ENCODE results near the gene CDC6.

Gene CDC6

DNA sequence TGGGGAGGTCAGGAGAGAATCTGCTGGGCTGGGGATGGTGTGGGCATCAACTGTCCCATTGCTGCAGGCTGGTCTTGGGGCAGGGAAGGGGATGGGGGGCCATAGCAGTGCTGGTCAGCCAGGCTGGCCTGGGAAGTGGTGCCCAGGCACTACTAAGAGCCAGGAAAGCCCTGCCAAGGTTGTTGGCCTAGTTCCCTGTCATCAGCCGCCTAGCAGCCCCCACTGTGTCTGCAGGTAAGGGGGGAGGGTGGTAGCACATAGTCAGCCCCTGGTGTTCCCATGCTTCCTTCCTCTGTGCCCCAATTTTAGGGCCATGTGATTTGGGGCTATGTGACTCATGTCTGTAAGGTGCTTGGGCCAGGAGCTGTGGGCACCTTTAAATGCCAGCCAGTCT, 59.1 kb downstream of the CDC6 start (continued):
- TF ChIP-seq ZSCAN16 (tag by site-specific recombination; IDR thresholded peaks at IDR 0.05) (no peak), ZNF426 (tag by site-specific recombination; IDR thresholded peaks at IDR 0.05) (no peak), ZSCAN5A (tag by site-specific recombination; IDR thresholded peaks at IDR 0.05) (no peak), ZNF155 (tag by site-specific recombination; IDR thresholded peaks at IDR 0.05) (no peak), ZNF248 (tag by site-specific recombination; IDR thresholded peaks at IDR 0.05) (no peak)
- TF ChIP-seq, protein P1, sequence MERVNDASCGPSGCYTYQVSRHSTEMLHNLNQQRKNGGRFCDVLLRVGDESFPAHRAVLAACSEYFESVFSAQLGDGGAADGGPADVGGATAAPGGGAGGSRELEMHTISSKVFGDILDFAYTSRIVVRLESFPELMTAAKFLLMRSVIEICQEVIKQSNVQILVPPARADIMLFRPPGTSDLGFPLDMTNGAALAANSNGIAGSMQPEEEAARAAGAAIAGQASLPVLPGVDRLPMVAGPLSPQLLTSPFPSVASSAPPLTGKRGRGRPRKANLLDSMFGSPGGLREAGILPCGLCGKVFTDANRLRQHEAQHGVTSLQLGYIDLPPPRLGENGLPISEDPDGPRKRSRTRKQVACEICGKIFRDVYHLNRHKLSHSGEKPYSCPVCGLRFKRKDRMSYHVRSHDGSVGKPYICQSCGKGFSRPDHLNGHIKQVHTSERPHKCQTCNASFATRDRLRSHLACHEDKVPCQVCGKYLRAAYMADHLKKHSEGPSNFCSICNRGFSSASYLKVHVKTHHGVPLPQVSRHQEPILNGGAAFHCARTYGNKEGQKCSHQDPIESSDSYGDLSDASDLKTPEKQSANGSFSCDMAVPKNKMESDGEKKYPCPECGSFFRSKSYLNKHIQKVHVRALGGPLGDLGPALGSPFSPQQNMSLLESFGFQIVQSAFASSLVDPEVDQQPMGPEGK (tag by site-specific recombination; IDR thresholded peaks at IDR 0.05), result no peak

DNA sequence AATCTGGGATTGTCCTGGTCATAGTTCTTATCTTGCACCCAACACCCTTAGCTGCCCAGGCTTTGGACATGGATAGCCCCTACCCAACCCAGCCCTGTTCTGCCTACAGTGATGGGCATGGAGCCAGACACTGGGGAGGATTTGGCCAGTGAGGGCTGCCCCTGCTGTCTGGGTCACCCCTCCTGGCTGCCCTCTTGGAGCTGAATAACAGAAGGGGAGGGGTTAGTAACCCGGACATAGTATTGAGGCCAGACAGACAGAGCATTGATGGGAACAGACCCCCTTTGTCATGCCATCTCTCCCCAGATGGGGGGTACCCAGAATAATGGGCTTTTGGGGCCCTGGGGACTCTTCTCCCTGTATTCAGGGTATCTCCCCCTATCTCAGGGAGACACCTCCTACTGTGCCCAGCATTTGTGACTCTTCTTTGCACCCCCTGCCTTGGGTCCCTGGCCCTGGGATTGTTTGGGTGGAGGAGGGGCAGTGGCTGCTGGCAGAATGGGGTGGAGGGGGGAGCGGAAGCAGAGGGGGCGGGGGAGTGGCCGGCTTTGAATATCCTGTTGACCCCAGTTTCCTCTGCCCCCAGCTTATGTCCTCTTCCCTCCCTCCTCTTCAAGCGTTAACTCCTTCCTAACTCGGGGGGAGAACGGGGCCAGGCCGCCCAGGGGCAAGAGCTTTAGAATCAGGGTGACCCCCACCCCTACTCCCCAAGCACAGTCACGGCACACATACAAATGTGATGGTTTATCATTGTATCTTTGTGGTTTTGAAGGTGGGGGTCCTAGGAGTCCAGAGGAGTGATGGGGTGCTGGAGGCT, 59.8 kb downstream of the CDC6 start:
- peaks cover 19% of the 10 kb centered on the region for H3K4me1 ChIP-seq (ENCODE audit: control insufficient read depth, insufficient read depth, low read length)
- TF ChIP-seq, protein P2, sequence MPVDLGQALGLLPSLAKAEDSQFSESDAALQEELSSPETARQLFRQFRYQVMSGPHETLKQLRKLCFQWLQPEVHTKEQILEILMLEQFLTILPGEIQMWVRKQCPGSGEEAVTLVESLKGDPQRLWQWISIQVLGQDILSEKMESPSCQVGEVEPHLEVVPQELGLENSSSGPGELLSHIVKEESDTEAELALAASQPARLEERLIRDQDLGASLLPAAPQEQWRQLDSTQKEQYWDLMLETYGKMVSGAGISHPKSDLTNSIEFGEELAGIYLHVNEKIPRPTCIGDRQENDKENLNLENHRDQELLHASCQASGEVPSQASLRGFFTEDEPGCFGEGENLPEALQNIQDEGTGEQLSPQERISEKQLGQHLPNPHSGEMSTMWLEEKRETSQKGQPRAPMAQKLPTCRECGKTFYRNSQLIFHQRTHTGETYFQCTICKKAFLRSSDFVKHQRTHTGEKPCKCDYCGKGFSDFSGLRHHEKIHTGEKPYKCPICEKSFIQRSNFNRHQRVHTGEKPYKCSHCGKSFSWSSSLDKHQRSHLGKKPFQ (tag by site-specific recombination; IDR thresholded peaks at IDR 0.05), result no peak
- TF ChIP-seq KLF10 (tag by site-specific recombination; IDR thresholded peaks at IDR 0.05), result no peak
- no peak for TF ChIP-seq ZNF626 (tag by site-specific recombination; IDR thresholded peaks at IDR 0.05)
- TF ChIP-seq ZNF521 (tag by site-specific recombination; IDR thresholded peaks at IDR 0.05), result no peak
- TF ChIP-seq MZF1 (tag by site-specific recombination; IDR thresholded peaks at IDR 0.05; ENCODE audit: borderline replicate concordance), result no peak
- TF ChIP-seq GLIS1 (tag by site-specific recombination; IDR thresholded peaks at IDR 0.05), result peak; percentile 55
- ChIA-PET POLR2A (interaction anchor here (2.1 kb wide), 1 partner anchor 41 kb away, joined by 6 read pairs; no protein-coding TSS in a partner anchor), CTCF (interaction anchor here (0.5 to 5.3 kb wide), 6 partner anchors 9 to 73 kb away, joined by 3 to 67 read pairs (median 4); no protein-coding TSS in a partner anchor)
- H3K4me3 ChIP-seq (ENCODE audit: low read depth, low read length), result no peak overlapping the region
- H3K9me3 ChIP-seq (ENCODE audit: control insufficient read depth, insufficient read depth, low read depth, low read length), result no peaks in the 10 kb centered on the region
- no peak overlapping the region for H3K27ac ChIP-seq (ENCODE audit: extremely low read depth, low read depth, low read length)
- H3K36me3 ChIP-seq (ENCODE audit: control insufficient read depth in 2 of 2, insufficient read depth in 1 of 2, low read length in 2 of 2), result peaks cover 3 to 35% of the 10 kb centered on the region in 2 experiments; a peak in 2 of 3 replicates

- ChIA-PET CTCF (interaction anchor here (1.0 to 3.6 kb wide), 3 partner anchors 10 to 45 kb away, joined by 3 to 27 read pairs (median 5); no protein-coding TSS in a partner anchor), POLR2A (interaction anchor here (2.1 kb wide), 1 partner anchor 41 kb away, joined by 6 read pairs; no protein-coding TSS in a partner anchor)
- Histone ChIP-seq H3K36me3 (ENCODE audit: control insufficient read depth in 2 of 2, insufficient read depth in 1 of 2, low read length in 2 of 2) (peaks cover 6 to 41% of the 10 kb centered on the region in 2 experiments; a peak in 2 of 3 replicates), H3K4me1 (ENCODE audit: control insufficient read depth, insufficient read depth, low read length) (peaks cover 14% of the 10 kb centered on the region), H3K4me3 (ENCODE audit: low read depth, low read length) (no peak overlapping the region), H3K27ac (ENCODE audit: extremely low read depth, low read depth, low read length) (no peak overlapping the region), H3K9me3 (ENCODE audit: control insufficient read depth, insufficient read depth, low read depth, low read length) (no peaks in the 10 kb centered on the region)
- TF ChIP-seq ZNF112 (tag by site-specific recombination; IDR thresholded peaks at IDR 0.05), result no peak
- no peak for TF ChIP-seq ZBTB7A (tag by site-specific recombination; IDR thresholded peaks at IDR 0.05; ENCODE audit: low read depth)
- no peak for TF ChIP-seq KLF8 (tag by site-specific recombination; IDR thresholded peaks at IDR 0.05)
- TF ChIP-seq, protein P2 (tag by site-specific recombination; IDR thresholded peaks at IDR 0.05), result no peak
- no peak for TF ChIP-seq ZNF211 (tag by site-specific recombination; IDR thresholded peaks at IDR 0.05; ENCODE audit: low read depth)
- no peak for TF ChIP-seq ZNF513 (tag by site-specific recombination; IDR thresholded peaks at IDR 0.05)
- no peak for TF ChIP-seq ZNF449 (tag by site-specific recombination; IDR thresholded peaks at IDR 0.05)
- no peak for TF ChIP-seq ZFP41 (tag by site-specific recombination; IDR thresholded peaks at IDR 0.05; ENCODE audit: borderline replicate concordance)
- TF ChIP-seq ZNF837 (tag by site-specific recombination; IDR thresholded peaks at IDR 0.05), result no peak
- TF ChIP-seq ZNF768 (tag by site-specific recombination; IDR thresholded peaks at IDR 0.05), result no peak
- no peak for TF ChIP-seq RBAK (tag by site-specific recombination; IDR thresholded peaks at IDR 0.05)
- no peak for TF ChIP-seq ZNF169 (tag by site-specific recombination; IDR thresholded peaks at IDR 0.05)
These were observed 60.4 kb downstream of the CDC6 start for GRCh38 chr17:40348136-40348504.

Measured in HEK293 (cell line).